GM19023 (cell line): ENCODE results near the gene CCDC3.
"Not testable (repeated sequence)": the region's sequence is repeated elsewhere in the genome, so short reads cannot be mapped to it uniquely, and the experiment has no call there.

ENCODE experiments used
- ATAC-seq: cut with Tn5 transposase; IDR thresholded peaks from one replicate; pipeline ENCODE4 v1.9.1; 2021; ENCODE audit warnings: mild to moderate bottlenecking, moderate library complexity; ENCODE audit not compliant: unreplicated experiment

CCDC3 gene

DNA sequence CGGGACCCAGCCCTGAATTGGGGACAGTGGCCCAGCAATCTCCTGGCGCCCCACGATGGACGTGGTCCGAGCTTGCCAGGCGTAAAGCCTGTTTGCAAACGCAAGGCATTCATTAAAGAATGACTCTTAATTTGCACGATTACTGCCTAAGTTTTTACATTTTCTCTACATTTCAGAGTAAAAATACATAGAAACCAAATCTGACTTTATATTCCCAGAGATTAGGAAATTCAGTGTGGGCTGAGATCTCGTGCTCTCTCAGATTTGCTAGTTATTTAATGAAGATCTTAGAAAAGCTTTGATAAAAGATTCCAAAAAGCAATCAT lies 337 bp upstream of the CCDC3 start:
- ATAC-seq, result no peak

DNA sequence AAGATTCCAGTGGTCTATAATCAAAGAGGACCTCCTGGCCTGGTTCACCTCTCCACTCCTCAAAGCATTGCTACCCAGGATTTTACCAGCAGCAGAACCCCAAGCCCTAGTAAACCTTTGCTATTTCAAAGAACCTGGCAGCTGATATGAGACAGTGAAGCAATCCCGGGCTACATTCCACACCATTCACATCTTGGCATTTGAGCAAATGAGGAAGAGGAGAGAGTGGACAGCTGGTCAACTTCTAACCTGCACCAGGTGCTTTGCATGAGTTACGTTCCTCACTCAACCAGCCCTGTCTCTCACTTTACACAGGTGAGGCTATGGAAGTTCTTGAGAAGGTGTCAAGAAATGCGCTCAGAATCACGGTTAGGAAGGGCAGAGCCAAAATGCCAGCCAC lies 1.1 kb downstream of the CCDC3 start:
- no peak for ATAC-seq

DNA sequence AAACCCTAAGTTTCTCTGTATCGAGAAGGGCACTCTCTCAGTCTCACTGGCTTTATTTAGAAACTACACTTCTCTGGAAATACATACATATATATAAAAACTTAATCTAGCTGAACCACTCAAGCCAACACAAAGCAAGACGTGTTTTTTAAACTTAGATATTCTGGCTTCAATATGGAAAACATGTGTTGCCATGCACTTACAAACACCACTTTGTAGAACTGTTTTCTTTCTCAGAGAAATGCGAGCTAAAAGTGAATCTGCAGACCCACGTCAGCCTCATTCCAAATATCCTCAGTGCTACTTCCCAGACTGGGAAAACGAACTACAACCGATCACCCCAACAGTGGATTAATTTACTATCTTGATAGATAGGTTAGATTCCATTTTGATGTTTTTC lies 1.7 kb downstream of the CCDC3 start:
- ATAC-seq, result no peak

DNA sequence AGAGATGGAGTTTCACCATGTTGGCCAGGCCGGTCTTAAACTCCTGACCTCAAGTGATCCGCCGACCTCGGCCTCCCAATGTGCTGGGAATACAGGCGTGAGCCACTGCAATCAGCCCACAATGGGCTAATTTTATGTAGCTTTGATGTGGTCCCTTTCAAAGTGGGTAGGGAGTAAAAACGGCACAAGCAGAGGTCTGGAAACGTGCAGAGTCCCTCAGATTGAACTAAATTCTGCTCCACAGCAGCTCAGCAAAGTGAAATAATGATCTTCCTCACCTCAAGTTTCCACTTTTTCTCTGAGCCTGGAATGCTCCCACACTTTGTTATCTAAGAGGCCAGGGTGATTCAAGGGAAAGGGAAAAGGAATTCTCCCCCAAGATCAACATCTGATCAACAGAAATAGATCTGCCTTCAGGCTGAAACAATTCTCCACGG lies 6.1 kb downstream of the CCDC3 start:
- ATAC-seq, result no peak

DNA sequence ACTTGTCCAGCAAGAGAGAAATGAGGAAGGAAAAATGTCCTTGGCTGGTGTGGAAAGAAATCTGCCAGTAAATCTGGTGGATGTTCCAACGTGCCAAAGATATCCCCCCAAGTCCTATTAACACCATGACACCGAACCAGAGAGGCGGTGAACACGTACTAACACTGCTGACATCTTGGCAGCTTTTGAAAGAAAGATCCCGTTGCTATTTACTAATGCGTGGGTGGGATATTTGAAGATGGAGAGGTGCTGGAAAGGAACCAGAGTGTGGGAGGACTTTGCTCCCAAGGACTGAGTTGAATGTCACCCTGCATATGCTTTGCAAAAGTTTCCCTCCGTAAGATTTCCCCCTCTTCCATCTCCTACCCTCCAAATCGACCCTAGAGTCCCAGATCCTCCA lies 7.9 kb downstream of the CCDC3 start:
- no peak for ATAC-seq

DNA sequence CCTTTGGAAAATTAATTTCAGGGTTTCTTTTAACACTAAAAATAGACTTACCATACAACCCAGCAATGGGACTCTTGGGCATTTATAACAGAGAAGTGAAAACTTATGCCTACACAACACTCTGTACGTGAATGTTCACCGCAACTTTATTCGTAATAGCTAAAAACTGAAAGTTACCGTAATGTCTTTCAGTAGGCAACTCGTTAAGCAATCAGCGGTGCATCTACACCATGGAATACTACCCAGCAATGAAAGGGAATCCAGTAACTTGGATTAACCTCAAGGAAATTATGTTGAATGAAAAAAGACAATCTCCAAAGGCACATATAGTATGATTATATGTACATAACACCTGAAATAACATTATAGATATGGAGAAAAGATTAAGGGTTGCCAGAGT lies 16.2 kb downstream of the CCDC3 start:
- no peak for ATAC-seq

DNA sequence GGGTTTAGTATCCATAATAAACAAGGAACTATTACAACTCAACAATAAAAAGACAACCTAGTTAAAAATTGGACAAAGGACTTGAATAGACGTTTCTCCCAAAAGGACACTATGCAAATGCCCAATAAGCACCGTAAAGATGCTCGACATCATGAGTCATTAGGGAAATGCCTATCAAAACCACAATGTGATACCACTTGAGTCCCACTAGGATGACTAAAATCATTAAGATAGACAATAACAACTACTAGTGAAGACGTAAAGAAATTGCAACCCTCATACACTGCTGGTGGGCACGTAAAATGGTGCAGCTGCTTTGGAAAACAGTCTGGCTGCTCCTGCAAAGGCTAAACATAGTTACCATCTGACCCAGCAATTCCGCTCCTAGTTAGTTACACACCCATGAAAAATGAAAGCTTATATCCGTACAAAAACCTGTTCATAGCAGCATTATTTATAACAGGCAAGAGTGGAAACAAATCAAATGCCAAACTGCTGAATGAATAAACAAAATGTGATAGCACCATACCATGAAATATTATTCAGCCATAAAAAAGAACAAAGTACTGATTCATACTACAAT lies 17.3 kb downstream of the CCDC3 start:
- no peak for ATAC-seq

DNA sequence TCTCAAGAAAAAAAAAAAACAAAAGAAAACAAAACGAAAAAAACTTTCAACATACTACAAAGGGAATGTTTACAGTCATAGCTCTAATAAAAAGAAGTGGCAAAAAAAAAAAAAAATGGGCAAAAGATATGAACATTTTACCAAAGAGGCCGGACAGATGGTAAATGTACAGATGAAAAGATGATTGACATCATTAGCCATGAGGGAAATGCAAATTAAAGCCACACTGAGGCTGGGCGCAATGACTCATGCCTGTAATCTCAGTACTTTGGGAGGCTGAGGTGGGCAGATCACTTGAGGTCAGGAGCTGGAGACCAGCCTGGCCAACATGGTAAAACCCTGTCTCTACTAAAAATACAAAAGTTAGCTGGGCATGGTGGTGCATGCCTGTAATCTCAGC lies 17.9 kb downstream of the CCDC3 start:
- not testable (repeated sequence) for ATAC-seq

DNA sequence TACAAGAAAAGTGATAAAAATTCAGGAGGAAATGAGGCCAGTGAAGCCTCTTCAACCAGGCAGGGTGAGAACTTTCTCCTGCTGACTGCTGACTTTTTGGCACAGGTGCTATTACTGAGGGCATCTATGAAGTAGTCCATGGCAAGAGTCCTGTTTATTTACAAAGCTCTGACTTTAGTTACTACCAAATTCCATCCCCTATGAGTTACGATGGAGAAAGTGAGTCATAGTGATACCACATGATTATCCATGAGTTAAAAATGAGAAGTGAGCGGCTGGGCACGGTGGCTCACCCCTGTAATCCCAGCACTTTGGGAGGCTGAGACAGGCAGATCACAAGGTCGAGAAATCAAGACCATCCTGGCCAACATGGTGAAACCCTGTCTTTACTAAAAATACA lies 19.9 kb downstream of the CCDC3 start:
- ATAC-seq, result no peak

DNA sequence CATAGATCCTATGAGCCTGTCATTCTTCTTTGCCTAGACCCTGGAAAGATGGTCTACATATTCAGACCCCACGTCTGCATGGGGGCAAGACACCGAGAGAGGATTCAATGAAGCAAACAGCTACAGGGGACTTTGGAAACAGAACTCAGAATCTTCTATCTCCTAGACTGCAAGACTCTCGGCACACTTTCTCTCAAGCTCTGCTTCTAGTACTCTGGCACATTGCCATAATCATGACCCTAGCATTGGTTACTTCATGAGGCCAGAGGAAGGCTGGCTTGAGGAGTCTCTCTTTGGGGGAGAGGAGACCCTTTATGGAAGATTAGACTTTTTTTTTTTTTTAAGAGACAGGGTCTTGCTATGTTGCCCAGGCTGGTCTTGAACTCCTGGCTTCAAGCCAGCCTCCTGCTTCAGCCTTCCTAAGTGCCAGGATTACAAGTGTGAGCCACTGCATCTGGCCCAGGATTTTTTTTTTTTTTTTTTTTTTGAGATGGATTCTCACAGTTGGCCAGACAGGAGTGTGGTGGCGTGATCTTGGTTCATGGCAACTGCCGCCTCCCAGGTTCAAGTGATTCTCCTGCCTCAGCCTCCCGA lies 20.7 kb downstream of the CCDC3 start:
- ATAC-seq, result no peak

DNA sequence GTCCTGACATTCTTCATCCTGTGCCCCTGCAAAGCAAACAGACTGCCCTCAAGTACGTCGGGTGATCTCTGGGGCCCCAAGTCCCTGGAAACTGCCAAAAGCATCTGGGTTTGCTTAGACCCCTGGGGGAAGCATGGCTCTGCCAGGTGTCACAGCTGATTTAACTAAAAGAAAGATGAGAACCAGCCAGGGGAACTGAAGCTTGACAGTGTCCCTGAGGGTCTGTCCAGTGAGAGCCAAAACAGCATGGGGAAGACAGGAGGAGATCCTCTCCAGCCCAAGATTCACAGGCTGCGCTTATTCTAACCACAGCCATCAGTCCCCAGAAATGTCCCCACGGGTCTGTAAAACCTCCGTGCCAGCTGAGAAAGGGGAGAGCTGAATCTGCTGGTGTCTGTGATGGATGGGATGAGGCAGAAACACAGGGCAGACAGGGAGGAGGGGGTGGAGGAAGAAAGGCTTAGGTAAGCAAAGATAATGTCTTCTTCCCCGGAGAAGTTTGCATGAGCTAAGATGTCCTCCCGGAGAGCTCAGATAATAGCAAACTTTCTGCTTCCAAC lies 21.3 kb downstream of the CCDC3 start:
- ATAC-seq, result no peak

DNA sequence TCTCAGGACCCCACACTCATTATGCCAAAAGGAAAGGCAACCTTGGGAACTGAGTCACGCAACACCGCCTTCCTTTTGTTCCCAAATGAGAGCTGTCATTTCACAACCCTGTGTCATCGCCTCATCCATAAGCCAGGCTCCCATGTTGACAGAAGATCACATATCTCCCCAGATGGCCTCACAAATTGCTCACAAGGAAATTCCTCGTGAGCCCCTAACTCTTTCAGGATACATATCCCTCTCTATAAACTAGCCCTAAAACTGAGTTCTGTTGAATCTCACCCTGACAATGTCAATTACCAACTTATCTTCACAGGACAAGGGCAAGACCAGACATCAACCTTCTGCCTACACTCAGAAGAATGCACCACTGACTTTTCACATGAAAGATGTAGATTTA lies 22.6 kb downstream of the CCDC3 start:
- no peak for ATAC-seq

DNA sequence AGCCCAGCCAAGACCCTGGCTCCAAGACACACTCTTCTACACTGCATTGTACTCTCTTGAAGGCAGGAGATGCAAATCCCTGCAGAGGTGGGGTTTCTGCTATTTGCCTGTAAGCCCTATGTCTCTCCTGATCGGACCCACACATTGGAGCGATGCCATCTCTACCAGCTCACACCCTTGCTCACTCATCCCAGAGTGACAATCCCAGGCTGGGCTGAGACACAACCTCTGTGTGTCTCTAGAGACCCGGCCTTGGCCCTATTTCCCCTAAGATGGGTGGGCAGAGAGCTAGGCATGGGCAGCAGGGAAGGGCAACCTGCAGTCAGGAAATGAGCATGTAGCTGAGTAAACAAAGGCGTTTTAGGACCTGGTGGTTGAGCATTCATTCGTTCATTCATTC lies 25.6 kb downstream of the CCDC3 start:
- no peak for ATAC-seq

DNA sequence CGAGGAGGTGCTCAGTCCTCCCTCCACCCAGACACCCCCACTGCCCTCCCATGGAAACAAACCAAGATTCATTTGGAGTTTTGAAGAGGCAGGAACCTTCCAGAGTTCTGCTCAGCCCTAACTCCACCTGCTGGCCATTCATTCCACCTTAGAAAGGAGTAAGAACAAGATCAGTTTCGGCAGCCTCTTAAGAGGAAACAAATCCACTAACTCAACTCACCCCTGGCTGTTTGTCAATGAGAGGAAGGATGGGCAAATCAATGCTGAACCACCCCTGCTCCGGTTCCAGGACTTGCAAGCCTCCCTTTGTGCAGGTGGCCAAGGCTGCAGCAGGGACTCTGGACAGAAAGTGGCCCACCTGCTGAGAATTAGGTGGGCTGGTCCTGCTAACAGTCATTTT lies 26.2 kb downstream of the CCDC3 start:
- no peak for ATAC-seq

DNA sequence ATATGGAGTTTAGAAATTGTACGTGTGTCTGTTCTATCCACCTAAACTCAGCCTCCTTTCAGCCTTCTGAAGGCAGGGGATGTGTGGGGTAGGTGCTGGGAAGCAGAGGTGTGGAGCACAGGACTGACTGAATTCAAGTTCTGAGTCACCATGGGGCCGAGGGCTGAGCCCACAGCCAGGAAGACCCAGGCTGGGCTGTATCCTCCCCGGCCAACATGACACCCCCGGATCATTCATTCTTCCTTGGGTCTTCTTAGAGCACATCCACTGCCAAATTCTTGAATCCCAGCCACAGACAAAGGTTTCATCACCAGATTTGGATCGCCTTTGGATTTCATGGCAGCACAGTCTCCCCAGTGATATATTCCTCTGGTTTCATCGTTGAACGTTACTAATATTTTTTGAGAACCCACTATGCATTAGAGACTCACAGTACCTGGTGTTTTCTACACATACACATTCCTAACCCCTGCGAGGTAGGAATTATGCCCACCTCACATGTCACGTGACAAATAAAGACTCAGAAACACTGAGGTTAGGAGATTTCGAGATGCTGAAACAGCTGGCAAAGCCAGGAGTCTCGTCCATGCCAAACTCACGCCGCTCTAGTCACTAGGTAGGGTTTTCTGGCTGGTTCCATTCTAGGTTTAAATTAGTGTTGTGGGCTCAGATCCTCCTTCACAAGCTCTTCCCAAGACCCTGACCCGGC lies 26.9 kb downstream of the CCDC3 start:
- no peak for ATAC-seq

DNA sequence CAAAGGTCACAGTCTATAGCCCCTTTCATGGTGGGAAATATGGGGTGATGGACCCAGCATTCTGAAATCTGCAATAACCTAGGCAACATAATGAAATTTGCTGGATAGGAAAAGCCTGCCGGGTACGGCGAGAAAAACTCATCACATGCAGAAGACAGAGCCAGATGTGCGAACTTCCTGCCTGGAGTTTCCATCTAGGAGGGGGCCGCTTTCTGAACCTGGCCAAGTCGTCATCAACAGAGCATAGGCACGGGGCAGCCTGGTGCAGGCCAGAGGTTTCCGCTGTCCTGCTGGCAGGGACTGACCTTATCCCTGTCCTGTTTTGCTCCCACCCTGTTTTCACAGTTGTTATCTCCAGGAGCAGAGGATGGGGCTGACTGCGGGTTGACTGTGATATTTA lies 27.4 kb downstream of the CCDC3 start:
- no peak for ATAC-seq

DNA sequence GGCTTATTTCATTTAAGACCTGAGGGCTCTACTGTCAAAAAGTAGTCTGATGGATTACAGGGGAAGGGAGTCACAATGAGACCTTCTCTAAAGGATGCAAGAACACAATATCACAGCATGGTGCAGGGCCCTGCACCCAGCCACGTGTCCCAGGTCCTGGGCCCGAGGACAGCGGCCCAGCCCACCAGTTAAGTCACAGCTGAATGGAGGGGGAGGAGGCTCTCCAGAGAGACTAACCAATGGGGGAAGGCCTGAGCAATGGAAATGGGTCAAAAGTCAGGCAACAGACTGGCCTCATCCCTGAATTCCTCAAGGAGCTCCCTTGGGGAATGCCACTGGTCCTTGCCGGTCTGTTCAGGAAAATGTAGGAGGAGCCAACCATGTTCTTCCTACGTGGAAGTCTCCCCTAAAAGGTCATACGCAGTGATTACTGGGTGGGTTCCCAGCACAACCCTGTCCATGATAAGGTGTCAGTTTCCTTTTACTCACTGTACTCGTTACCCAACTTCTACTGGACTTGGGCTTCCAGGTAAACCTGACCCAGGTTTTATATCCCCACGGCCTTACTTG lies 28.3 kb downstream of the CCDC3 start:
- ATAC-seq, result no peak

DNA sequence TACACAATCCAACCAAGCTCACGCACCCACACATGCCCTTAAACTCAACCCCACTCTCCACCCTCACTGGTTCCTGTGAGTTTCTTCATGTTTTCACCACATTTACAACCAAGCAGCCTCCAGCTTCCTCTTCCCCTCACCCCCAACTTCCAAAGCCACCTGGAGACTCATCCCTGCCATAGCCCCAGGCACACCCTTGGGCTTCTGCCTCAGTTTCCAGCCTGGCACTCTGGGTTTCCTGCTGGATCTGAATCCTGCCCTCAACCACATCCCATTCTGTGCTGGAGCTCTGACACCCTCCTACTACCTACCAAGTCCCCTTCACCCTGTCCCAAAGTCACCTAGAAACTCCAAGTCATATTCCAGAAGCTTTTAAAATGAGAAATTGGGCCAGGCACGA lies 29.4 kb downstream of the CCDC3 start:
- no peak for ATAC-seq

DNA sequence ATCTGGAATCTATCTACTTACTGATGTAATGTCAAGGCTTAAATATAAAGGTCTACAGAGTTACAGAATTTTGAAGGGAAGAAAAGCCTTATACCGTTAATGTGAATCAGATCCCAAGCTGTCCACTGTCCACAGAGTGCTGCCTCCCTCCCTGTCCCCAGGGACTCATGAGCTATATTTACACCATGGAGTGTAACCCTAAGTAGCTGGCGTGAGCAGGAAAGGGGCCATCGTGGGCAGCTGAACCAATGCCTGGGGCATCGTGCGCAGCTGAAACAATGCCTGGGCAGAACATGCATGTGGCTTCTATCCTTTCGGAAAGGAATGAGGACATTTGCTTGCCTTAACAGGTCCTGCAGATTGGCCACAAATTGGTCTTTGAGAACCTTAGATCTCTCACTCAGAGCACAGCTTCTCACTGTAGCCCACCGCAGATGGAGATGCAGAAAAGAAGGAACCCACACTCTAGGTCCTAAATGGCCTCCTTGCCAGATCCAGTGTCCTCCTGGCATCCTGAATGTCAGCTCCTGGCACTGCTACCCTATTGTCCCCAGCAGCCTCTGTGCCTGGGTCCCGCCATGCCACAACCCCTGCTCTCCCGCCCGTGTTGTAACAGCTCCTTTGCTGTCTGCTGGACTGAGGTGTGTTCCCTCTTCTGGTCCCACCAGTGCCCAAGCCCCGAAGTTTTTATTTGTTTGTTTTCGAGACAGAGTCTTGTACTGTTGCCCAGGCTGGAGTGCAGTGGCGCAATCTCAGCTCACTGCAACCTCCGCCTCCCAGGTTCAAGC lies 30.3 kb downstream of the CCDC3 start:
- ATAC-seq, result no peak

DNA sequence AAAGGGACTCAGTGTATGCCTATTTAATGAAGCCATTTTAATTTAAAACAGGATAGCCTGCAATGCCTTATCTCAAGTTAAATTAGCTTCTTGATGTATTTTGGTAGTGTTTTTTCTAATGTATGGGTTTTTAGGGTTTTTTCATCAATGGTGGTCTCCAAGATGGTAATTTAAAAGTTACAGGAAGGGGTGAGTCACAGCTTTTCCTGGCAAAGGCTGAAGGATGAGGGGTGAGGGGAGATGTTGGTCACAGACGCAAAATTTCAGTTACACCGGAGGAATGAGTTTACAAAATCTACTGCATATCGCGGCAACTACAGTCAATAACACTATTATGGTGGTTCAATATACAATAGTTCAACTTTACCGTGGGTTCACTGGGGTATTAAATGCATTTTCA lies 31.6 kb downstream of the CCDC3 start:
- no peak for ATAC-seq

DNA sequence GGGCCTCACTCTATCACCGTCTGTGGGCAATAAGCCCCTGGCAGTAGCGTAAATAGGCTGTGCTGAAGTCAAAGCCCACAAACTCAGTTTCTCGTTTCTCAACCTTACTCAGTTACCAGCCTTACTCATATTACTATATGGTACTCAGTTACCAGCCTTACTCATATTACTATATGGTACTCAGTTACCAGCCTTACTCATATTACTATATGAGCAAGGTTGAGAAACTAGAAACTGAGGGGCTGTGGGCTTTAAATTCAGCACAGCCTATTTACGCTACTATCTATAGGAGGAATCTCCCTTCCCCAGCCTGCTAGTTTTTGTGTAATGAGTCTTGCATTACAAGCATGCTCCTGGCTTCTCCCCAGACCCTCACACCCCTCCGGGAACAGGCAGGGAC lies 35.4 kb downstream of the CCDC3 start:
- ATAC-seq, result no peak
